Endodermal cell (in vitro differentiated cells): Measurements from ENCODE around the gene OR1L6. TPM values are rescaled to one million over a fixed set of nuclear protein-coding genes. Genes with fewer than 3 reads are reported as not detected.

Experiments
- DNase-seq: peaks from one replicate; pipeline ENCODE4 v3.0.0-alpha.2; 2017
- H3K27ac ChIP-seq: 2 replicates; pipeline ENCODE4 v1.5.1; 2013; ENCODE audit warnings: mild to moderate bottlenecking, low read depth, low read length, moderate library complexity
- H3K27me3 ChIP-seq: 2 replicates; pipeline ENCODE4 v1.6.1; 2013; ENCODE audit warnings: mild to moderate bottlenecking, low read length, moderate library complexity; ENCODE audit not compliant: insufficient read depth, control insufficient read depth, poor library complexity, severe bottlenecking
- H3K36me3 ChIP-seq: 2 replicates; pipeline ENCODE4 v1.7.0; 2013; ENCODE audit warnings: mild to moderate bottlenecking, low read length, moderate library complexity; ENCODE audit not compliant: control insufficient read depth, insufficient read depth
- H3K4me1 ChIP-seq: one replicate; pipeline ENCODE4 v1.7.0; 2013; ENCODE audit warnings: low read length; ENCODE audit not compliant: control insufficient read depth, insufficient read depth
- H3K4me3 ChIP-seq: 2 replicates; pipeline ENCODE4 v1.5.1; 2013; ENCODE audit warnings: mild to moderate bottlenecking, low read length, moderate library complexity
- H3K9ac ChIP-seq: 2 replicates; pipeline ENCODE4 v1.6.1; 2013; ENCODE audit warnings: mild to moderate bottlenecking, low read length, moderate library complexity; ENCODE audit not compliant: poor library complexity, severe bottlenecking; ENCODE audit errors: extremely low read depth
- H3K9me3 ChIP-seq: 2 replicates; pipeline ENCODE4 v1.6.1; 2013; ENCODE audit warnings: mild to moderate bottlenecking, low read length, moderate library complexity; ENCODE audit not compliant: control insufficient read depth
- H3K27ac Mint-ChIP-seq: 2 replicates; pipeline ENCODE4 v1.8.0; 2020; ENCODE audit warnings: mixed read lengths
- H3K27me3 Mint-ChIP-seq: 2 replicates; pipeline ENCODE4 v1.8.0; 2021; ENCODE audit warnings: mild to moderate bottlenecking, mixed read lengths; ENCODE audit not compliant: insufficient read depth
- H3K36me3 Mint-ChIP-seq: 2 replicates; pipeline ENCODE4 v1.8.0; 2020; ENCODE audit warnings: low read depth, mixed read lengths
- H3K4me1 Mint-ChIP-seq: 2 replicates; pipeline ENCODE4 v1.8.0; 2020; ENCODE audit warnings: mixed read lengths
- H3K4me3 Mint-ChIP-seq: 2 replicates; pipeline ENCODE4 v1.8.0; 2020; ENCODE audit warnings: mild to moderate bottlenecking, moderate library complexity, mixed read lengths
- H3K9me3 Mint-ChIP-seq: 2 replicates; pipeline ENCODE4 v1.8.0; 2020; ENCODE audit warnings: mild to moderate bottlenecking, mixed read lengths
- CTCF ChIP-seq: fragments of 200-600 bp; sonication (generic); conservative IDR thresholded peaks from 2 replicates; pipeline ENCODE4 v1.5.0; 2021; ENCODE audit warnings: antibody characterized with exemption, mild to moderate bottlenecking
- WGBS, 2 experiments: methylation state at CpG; one replicate each; pipeline versions ENCODE4 v1.1.5 to v1.1.7; 2013; ENCODE audit warnings: missing lambda C conversion rate in 2 of 2, mixed read lengths in 1 of 2; ENCODE audit not compliant: insufficient coverage in 1 of 2, insufficient read length in 1 of 2; 5-methylcytosine and 5-hydroxymethylcytosine counted together
- total RNA-seq, 2 donors: library from RNA; stranded (reverse); fragmentation: NEBNext Ultra II Directional in 1 of 2; extraction: Animal tissue kit (Norgen Biotek cat#: 25700) in 1 of 2; gene quantifications; 2 replicates in 1 of 2; 3 replicates in 1 of 2; pipeline ENCODE4 v1.2.1, GENCODE V29; 2021

The OR1L6 gene
- total RNA-seq, 2 donors from 2014 or later: not detected

DNA sequence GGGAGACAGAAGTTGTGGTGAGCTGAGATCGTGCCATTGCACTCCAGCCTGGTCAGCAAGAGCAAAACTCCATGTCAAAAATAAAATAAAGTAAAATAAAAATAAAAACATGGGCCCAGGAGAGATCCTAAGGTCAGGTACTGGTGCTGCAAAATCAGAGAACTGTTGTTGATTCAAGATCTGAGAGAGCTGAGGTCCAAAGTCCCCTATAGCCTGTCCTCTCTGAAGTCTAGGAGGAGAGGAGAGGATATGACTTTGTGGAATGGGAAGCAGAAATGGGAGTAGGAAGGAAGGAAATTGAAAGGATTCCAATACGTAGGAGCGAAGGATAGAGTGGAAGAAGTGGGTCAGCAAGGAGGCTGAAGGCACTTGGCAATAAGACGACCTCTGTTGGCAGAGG, 22.9 kb upstream of the OR1L6 start:
- no peak overlapping the region for H3K27ac Mint-ChIP-seq

GRCh38 chr9:122723690-122724089, 18.4 kb upstream of the OR1L6 start, which contains the start of gene OR1L4:
TSS of gene OR1L4 (plus strand) at chr9:122723990. CDS start at chr9:122723990, 0 bp downstream.
- Mint-ChIP-seq H3K9me3 (peaks cover 75% of the 10 kb centered on the region), H3K27ac (no peak within 1 kb of the TSS), H3K4me1 (no peaks in the 10 kb centered on the region), H3K36me3 (no peaks in the 10 kb centered on the region), H3K27me3 (no peaks in the 10 kb centered on the region), H3K4me3 (no peak within 1 kb of the TSS)
- 86% methylated on average over 1 of the region's 1 CpG; no CpG with 5 or more reads in 1 of the 2 experiments for WGBS, 2 experiments
- H3K36me3 ChIP-seq: no peaks in the 10 kb centered on the region
- H3K27me3 ChIP-seq: no peaks in the 10 kb centered on the region
- H3K4me3 ChIP-seq: no peak within 1 kb of the TSS
- no peak within 1 kb of the TSS for H3K9ac ChIP-seq
- no peak for TF ChIP-seq CTCF
- no peak for DNase-seq
- no peak within 1 kb of the TSS for H3K27ac ChIP-seq
- H3K4me1 ChIP-seq: no peaks in the 10 kb centered on the region
- peaks cover 46% of the 10 kb centered on the region for H3K9me3 ChIP-seq

More for the DNA sequence above, 22.9 kb upstream of the OR1L6 start:
- H3K4me1 ChIP-seq: no peaks in the 10 kb centered on the region
- Mint-ChIP-seq H3K4me3 (no peak overlapping the region), H3K4me1 (no peaks in the 10 kb centered on the region), H3K9me3 (peaks cover 74% of the 10 kb centered on the region), H3K36me3 (no peaks in the 10 kb centered on the region), H3K27me3 (no peaks in the 10 kb centered on the region)
- no peak for DNase-seq
- H3K9ac ChIP-seq: no peak overlapping the region
- H3K27me3 ChIP-seq: no peaks in the 10 kb centered on the region
- H3K4me3 ChIP-seq: no peak overlapping the region
- H3K9me3 ChIP-seq: peaks cover 34% of the 10 kb centered on the region
- TF ChIP-seq CTCF: no peak
- 78 to 81% methylated on average over 2 to 4 of the region's 4 CpGs for WGBS, 2 experiments
- H3K27ac ChIP-seq: no peak overlapping the region
- no peaks in the 10 kb centered on the region for H3K36me3 ChIP-seq

DNA sequence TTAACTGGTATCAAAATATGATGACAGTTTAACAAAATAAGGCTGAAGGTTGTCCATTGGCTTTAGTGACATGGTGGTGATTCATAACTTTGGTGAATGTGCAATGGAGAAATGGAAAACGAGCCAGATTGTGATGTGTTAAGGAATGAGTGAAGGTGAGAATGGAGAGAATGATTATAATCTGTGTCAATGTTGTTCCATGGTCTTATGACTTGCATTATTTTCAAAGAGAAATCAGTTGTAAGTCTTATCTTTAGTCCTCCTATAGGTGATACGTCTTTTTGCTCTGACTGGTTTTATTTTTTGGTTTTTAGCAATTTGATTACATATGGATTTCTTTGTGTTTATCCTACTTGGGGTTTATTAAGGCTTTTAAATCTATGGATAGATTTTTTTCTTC, 12.7 kb downstream of the OR1L6 start:
- no peaks in the 10 kb centered on the region for H3K27me3 ChIP-seq
- H3K4me1 ChIP-seq: no peaks in the 10 kb centered on the region
- no peaks in the 10 kb centered on the region for H3K36me3 ChIP-seq
- Mint-ChIP-seq H3K27ac (no peak overlapping the region), H3K36me3 (no peaks in the 10 kb centered on the region), H3K4me1 (no peaks in the 10 kb centered on the region), H3K9me3 (peaks cover 84% of the 10 kb centered on the region), H3K4me3 (no peak overlapping the region), H3K27me3 (no peaks in the 10 kb centered on the region)
- H3K9me3 ChIP-seq: peaks cover 40% of the 10 kb centered on the region
- no peak for TF ChIP-seq CTCF
- no peak overlapping the region for H3K9ac ChIP-seq
- whole genome bisulfite sequencing, 2 experiments: 28% methylated on average over 2 of the region's 2 CpGs; no CpG with 5 or more reads in 1 of the 2 experiments
- no peak for DNase-seq
- H3K4me3 ChIP-seq: no peak overlapping the region
- no peak overlapping the region for H3K27ac ChIP-seq
